ENCODE data around the gene STKLD1. TPM values are rescaled to one million over a fixed set of nuclear protein-coding genes. Genes with fewer than 3 reads are reported as not detected.

STKLD1 gene
- total RNA-seq, 4 donors from 2014 or later = 0.54 to 7.0 (median 3.7) TPM; not detected in 1

DNA sequence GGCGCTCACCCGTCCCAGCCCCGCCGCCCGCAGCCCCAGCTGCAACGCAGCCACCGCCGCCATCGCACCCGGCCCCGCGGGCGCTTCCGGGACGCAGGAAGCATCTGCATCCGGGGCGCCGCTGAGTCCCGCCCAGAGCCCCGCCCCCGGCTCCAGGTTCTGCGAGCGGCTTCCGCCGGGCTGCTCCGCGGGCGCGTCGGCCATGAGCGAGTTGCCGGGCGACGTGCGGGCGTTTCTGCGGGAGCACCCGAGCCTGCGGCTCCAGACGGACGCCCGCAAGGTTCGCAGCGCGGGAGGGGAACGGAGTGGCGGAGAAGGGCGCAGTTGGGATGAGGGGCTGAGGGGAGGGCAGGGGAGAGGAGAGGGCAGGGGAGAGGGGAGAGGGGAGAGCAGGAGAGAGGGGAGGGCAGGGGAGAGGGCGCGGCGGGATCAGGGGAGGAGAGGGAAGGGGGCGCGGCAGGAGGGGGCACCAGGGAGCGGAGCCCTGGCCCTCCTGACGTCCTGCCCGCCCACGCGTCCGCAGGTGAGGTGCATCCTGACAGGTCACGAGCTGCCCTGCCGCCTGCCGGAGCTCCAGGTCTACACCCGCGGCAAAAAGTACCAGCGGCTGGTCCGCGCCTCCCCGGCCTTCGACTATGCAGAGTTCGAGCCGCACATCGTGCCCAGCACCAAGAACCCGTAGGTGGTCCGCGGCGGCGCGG, 19.6 kb upstream of the STKLD1 start, which contains the start of the genes SURF1 and SURF2:
Gene SURF1, minus strand, starts transcription at position 97 of the 701 bp plus-strand sequence. Its CDS starts 34 bp downstream, at position 63.
Gene SURF2, plus strand, starts transcription at position 160 of the 701 bp plus-strand sequence. Its CDS starts 43 bp downstream, at position 203.
- 1% methylated on average over 31 to 47 of the region's 78 CpGs for WGBS, 2 donors

DNA sequence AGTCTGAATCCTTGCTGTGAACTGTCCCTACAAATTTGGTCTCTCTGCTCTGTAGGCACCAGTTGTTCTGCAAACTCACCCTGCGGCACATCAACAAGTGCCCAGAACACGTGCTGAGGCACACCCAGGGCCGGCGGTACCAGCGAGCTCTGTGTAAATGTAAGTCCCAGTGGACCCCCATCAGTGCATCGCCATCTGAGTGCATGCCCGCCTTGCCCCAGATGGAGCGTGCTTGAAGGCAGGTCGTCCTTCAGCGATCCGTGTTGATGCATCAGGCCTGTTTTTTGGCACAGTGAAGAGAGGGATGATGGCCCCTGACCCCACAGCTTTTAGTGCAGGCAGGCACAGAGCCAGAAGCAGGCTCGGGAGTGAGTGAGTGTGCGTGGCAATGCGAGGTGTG, 18.5 kb upstream of the STKLD1 start:
- 63 to 77% methylated on average over 6 to 12 of the region's 14 CpGs for WGBS, 2 donors
- no peak for DNase-seq (ENCODE audit: low spot score in 2 of 2)
- intact Hi-C loops (cut with DNase I; ENCODE audit: low total_unique reads) = no loop called here
- no peak overlapping the region for H3K4me3 ChIP-seq (ENCODE audit: low read depth, poor library complexity, severe bottlenecking)
- TF ChIP-seq, protein P1, sequence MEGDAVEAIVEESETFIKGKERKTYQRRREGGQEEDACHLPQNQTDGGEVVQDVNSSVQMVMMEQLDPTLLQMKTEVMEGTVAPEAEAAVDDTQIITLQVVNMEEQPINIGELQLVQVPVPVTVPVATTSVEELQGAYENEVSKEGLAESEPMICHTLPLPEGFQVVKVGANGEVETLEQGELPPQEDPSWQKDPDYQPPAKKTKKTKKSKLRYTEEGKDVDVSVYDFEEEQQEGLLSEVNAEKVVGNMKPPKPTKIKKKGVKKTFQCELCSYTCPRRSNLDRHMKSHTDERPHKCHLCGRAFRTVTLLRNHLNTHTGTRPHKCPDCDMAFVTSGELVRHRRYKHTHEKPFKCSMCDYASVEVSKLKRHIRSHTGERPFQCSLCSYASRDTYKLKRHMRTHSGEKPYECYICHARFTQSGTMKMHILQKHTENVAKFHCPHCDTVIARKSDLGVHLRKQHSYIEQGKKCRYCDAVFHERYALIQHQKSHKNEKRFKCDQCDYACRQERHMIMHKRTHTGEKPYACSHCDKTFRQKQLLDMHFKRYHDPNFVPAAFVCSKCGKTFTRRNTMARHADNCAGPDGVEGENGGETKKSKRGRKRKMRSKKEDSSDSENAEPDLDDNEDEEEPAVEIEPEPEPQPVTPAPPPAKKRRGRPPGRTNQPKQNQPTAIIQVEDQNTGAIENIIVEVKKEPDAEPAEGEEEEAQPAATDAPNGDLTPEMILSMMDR (IDR thresholded peaks at IDR 0.05) = no peak
- TF ChIP-seq POLR2A (IDR thresholded peaks at IDR 0.05) = no peak

More for the DNA sequence above, 19.6 kb upstream of the STKLD1 start, which contains the start of the genes SURF1 and SURF2:
- TF ChIP-seq, protein P1 (IDR thresholded peaks at IDR 0.05) = no peak
- peak in 1 of 2 donors; percentile 23 for TF ChIP-seq POLR2A (IDR thresholded peaks at IDR 0.05)
- intact Hi-C loops (cut with DNase I; ENCODE audit: low total_unique reads) = no loop called here
- peak within 1 kb of the TSS; percentile 69 for H3K4me3 ChIP-seq (ENCODE audit: low read depth, poor library complexity, severe bottlenecking)
- DNase-seq (ENCODE audit: low spot score in 2 of 2) = peak; percentile 83 to 97

DNA sequence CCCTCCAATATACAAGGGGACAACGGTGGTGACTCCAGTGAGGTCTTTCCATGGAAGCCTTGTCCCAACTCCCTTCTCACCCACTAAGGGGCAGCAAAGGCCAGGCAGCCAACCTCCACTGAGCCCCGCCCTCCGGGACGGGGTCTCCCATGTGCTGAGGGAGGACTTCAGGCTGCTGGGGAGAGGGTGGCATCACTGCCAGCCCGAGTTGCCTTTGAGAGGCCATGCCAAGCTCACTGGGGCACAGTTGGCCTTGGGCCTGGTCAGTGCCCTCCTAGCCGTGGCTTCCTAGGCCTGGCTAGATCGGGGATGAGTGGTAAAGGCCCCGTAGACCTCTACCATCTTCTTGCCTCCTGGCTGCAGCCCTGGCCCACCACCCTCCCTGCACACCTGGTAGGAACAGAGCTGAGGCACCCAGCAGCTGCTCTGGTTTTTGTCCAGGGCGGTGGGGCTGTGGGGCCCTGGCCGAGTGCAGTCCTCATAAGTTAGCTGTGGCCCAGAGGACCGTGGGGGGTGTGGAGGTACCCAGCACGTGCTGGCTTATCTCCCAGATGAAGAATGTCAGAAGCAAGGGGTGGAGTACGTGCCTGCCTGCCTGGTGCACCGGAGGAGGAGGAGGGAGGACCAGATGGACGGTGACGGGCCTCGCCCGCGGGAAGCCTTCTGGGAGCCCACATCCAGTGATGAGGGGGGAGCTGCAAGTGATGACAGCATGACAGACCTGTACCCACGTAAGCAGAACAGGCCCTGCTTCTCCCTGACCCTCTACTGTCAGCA, 16.6 kb upstream of the STKLD1 start:
- H3K4me3 ChIP-seq (ENCODE audit: low read depth, poor library complexity, severe bottlenecking) = no peak overlapping the region
- WGBS, 2 donors = 52 to 53% methylated on average over 20 of the region's 20 CpGs
- intact Hi-C loops (cut with DNase I; ENCODE audit: low total_unique reads) = no loop called here
- DNase-seq (ENCODE audit: low spot score in 2 of 2) = no peak
- no peak for TF ChIP-seq POLR2A (IDR thresholded peaks at IDR 0.05)
- TF ChIP-seq, protein P1 (IDR thresholded peaks at IDR 0.05) = no peak

DNA sequence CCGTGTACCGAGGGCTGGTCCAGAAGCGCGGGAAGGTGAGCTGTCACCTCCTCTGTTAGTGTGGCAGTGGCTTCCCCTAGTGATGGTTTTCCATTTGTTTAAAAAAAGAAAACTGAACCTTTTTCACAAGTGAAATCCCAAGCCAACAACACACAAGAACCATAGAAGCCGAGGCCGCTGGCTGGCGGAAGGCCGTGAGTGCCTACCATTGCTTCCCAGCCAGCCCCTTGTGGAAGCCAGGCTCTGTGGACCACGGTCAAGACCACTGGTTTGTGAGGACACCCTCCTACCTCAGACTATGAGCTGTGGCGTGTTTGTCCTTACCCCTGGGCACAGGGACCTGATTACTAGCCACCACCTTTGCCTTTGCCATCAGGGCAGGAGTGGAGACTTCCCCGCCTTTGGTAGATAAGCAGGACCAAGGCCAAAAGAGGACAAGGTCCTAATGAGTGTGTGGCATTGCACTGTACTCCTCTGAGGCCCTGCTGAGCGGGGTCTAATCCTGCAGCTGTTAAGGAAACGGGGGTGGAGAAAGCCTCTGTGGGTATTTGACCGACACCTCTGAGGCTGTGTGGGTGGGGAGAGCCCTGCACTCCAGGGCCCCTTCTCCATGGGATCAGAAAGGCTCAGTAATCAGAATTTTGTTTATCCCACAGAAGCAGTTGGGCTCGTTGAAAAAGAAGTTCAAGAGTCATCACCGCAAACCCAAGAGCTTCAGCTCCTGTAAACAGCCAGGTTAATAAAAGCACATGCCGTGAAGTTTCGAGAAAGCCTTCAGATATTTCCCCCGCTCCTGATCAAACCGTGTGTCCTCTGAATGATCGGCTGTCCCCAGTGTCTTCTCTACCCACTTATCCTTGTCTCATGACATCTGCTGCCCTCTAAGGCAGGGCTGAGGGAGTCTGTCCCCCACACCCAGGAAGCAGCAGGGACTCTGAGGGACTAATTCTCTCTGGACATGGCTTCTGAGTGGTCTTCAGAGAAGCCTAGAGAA, 15.5 kb upstream of the STKLD1 start:
- no peak overlapping the region for H3K4me3 ChIP-seq (ENCODE audit: low read depth, poor library complexity, severe bottlenecking)
- intact Hi-C loops (cut with DNase I; ENCODE audit: low total_unique reads) = no loop called here
- TF ChIP-seq POLR2A (IDR thresholded peaks at IDR 0.05) = no peak
- TF ChIP-seq, protein P1 (IDR thresholded peaks at IDR 0.05) = no peak
- WGBS, 2 donors = 81 to 83% methylated on average over 21 of the region's 21 CpGs
- no peak for DNase-seq (ENCODE audit: low spot score in 2 of 2)

DNA sequence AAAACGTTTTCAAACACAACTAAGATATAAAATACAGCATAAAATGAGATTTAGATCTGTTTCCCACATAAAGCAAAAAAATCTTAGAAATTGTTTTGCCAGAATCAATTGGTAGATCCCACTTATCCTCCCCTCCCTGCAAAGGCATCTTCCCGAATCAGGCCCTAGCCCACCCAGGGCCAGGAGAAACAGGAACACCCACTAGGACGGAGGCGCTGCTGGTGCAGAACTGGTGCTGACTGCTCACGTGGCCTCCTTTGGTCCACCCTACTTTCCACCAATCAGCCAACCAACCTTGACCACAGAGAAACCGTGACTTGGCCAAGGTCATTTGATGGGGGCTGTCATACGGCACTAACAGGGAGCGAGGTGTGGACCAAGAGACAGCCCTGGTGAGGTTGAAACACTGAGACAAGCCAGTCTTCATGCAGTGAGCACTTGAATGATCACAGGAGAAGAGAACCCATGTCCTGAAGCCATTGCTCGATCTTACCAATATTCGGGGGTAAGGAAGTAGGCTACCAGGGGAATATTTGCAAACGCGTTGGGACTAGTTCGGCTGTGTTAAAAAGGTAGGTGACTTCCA, 14.6 kb upstream of the STKLD1 start:
- no peak for DNase-seq (ENCODE audit: low spot score in 2 of 2)
- TF ChIP-seq, protein P1 (IDR thresholded peaks at IDR 0.05) = no peak
- TF ChIP-seq POLR2A (IDR thresholded peaks at IDR 0.05) = no peak
- no peak overlapping the region for H3K4me3 ChIP-seq (ENCODE audit: low read depth, poor library complexity, severe bottlenecking)
- 70 to 71% methylated on average over 13 of the region's 13 CpGs for WGBS, 2 donors
- intact Hi-C loops (cut with DNase I; ENCODE audit: low total_unique reads) = no loop called here

Measured in lower leg skin (tissue), 4 donors.